GM12878 (cell line): ENCODE measurements around the gene ZNF716. TPM values are rescaled to one million over a fixed set of nuclear protein-coding genes. Genes with fewer than 3 reads are reported as not detected.

Experiments
- ATAC-seq: fragments of 200-7000 bp; cut with Tn5 transposase; 3 replicates; pipeline ENCODE4 v1.9.1; 2020; ENCODE audit warnings: mild to moderate bottlenecking, moderate library complexity
- BruUV-seq: library from RNA; stranded (reverse); fragments of 400-500 nt; replicated peaks from 2 replicates; lab custom pipeline; 2021; lab: Mats Ljungman, UMichigan
- CTCF ChIA-PET: fragments of 300-600 bp; sonication (Branson Sonifier 250); formaldehyde crosslinking; extraction: SDS; loops from one replicate; lab custom pipeline; 2021; ENCODE audit warnings: inconsistent platforms; lab: Yijun Ruan, JAX
- POLR2A ChIA-PET: fragments of 350-600 bp; formaldehyde crosslinking; extraction: SDS; loops from one replicate; lab custom pipeline; 2021; ENCODE audit warnings: inconsistent platforms; lab: Charles Lee
- RAD21 ChIA-PET: fragments of 300-600 bp; sonication (Branson Sonifier 250); formaldehyde crosslinking; loops from one replicate; lab custom pipeline; 2023; ENCODE audit warnings: antibody characterized with exemption; ENCODE audit not compliant: unreplicated experiment; lab: Charles Lee
- SMC1A ChIA-PET: fragments of 300-600 bp; sonication (Branson Sonifier 250); formaldehyde crosslinking; loops from one replicate; lab custom pipeline; 2023; ENCODE audit not compliant: unreplicated experiment, uncharacterized antibody; lab: Charles Lee
- DNase-seq: peaks from one replicate; pipeline ENCODE4 v3.0.0-alpha.2; 2011; ENCODE audit warnings: low read depth, low spot score
- FAIRE-seq: peaks from 3 replicates; lab custom pipeline; 2011; peaks lifted over from hg19 to GRCh38; lab: Jason Lieb, UNC
- H2AFZ ChIP-seq: 2 replicates; pipeline ENCODE4 v1.6.0; 2011; ENCODE audit warnings: low read depth, low read length, control low read depth; ENCODE audit not compliant: control insufficient read depth
- H3K27ac ChIP-seq: 2 replicates; pipeline ENCODE4 v1.5.1; 2011; ENCODE audit warnings: control low read depth; ENCODE audit not compliant: control insufficient read depth, insufficient read depth
- H3K27me3 ChIP-seq, 2 experiments: replicated peaks in 1 of 2; 2 replicates each; pipeline versions ENCODE4 v1.6.0 to v1.6.1; 2011; ENCODE audit warnings: low read length in 1 of 2; ENCODE audit not compliant: control insufficient read depth in 2 of 2, insufficient read depth in 2 of 2
- H3K36me3 ChIP-seq, 2 experiments: 2 replicates each; pipeline ENCODE4 v1.5.1; 2011; ENCODE audit warnings: low read length in 1 of 2; ENCODE audit not compliant: control insufficient read depth in 2 of 2, insufficient read depth in 2 of 2
- H3K4me1 ChIP-seq: 2 replicates; pipeline ENCODE4 v1.6.1; 2011; ENCODE audit warnings: mild to moderate bottlenecking, low read length, moderate library complexity, mixed read lengths; ENCODE audit not compliant: control insufficient read depth, insufficient read depth
- H3K4me2 ChIP-seq: 2 replicates; pipeline ENCODE4 v1.6.0; 2011; ENCODE audit warnings: control low read depth; ENCODE audit not compliant: control insufficient read depth, insufficient read depth
- H3K4me3 ChIP-seq: fragments of 200-600 bp; sonication (generic); 2 replicates; pipeline ENCODE4 v1.5.1; 2016
- H3K79me2 ChIP-seq: 2 replicates; pipeline ENCODE4 v1.6.0; 2011; ENCODE audit warnings: low read length; ENCODE audit not compliant: control insufficient read depth, insufficient read depth
- H3K9ac ChIP-seq: 2 replicates; pipeline ENCODE4 v1.8.0; 2011; ENCODE audit warnings: low read length, control low read depth, mixed read lengths; ENCODE audit not compliant: control insufficient read depth, insufficient read depth
- H3K9me3 ChIP-seq: replicated peaks from 3 replicates; pipeline ENCODE4 v1.5.1; 2011; ENCODE audit warnings: mild to moderate bottlenecking, low read length; ENCODE audit not compliant: control insufficient read depth, insufficient read depth
- H4K20me1 ChIP-seq: 2 replicates; pipeline ENCODE4 v1.6.0; 2011; ENCODE audit not compliant: control insufficient read depth, insufficient read depth
- REST ChIP-seq: IDR thresholded peaks from 2 replicates; pipeline ENCODE4 v1.6.1; 2012; ENCODE audit warnings: mild to moderate bottlenecking, low read depth, low read length
- SKIL ChIP-seq: fragments of 450-650 bp; IDR thresholded peaks from 2 replicates; pipeline ENCODE4 v1.6.1; 2017; ENCODE audit warnings: mild to moderate bottlenecking, low read depth, inconsistent platforms; ENCODE audit not compliant: poor library complexity, severe bottlenecking
- WGBS: methylation state at CpG from one replicate; pipeline ENCODE4 v1.1.6; 2016; ENCODE audit warnings: low lambda C conversion rate; ENCODE audit not compliant: insufficient replicate concordance, insufficient coverage; ENCODE audit errors: missing lambda C conversion rate; 5-methylcytosine and 5-hydroxymethylcytosine counted together
- in situ Hi-C: fragments of 300-500 bp; cut with MboI; formaldehyde crosslinking; loops from 9 replicates; pipeline ENCODE4 v1.14.3; 2018; ENCODE audit warnings: mixed read lengths
- intact Hi-C: fragments of 100-400 bp; cut with micrococcal nuclease; formaldehyde crosslinking; loops from one replicate; pipeline ENCODE4 v1.14.2; 2022; ENCODE audit not compliant: unreplicated experiment
- polyA plus RNA-seq, 11 experiments: library from polyadenylated mRNA; depleted of rRNA in 4 of 11; unstranded in 6 of 11; stranded (reverse) in 5 of 11; fragments of >200 nt; fragmentation: Nextera tagmentation in 4 of 11; fragmentation: Illumina TruSeq in 1 of 11; extraction: Ambion mirVana in 4 of 11; extraction: Trizol in 1 of 11; gene quantifications; 1 replicate in 1 of 11; 2 replicates in 10 of 11; pipeline versions ENCODE4 v1.2.1 to v1.2.3, GENCODE V29; 2011 to 2016; ENCODE audit warnings: inconsistent platforms in 2 of 11, missing spikeins in 2 of 11, low read depth in 1 of 11
- total RNA-seq, 4 experiments: library from RNA; depleted of rRNA in 3 of 4; stranded (reverse); fragments of >200 nt in 3 of 4; fragmentation: Illumina TruSeq in 1 of 4; extraction: Trizol in 1 of 4; gene quantifications; 2 replicates each; pipeline versions ENCODE4 v1.2.1 to v1.2.3, GENCODE V29; 2013 to 2021

Gene ZNF716
- total and polyA plus RNA-seq, 10 of the 15 experiments (the other 5 are each of a cell fraction or from before 2014, with no cell fraction given) = not detected

- no peaks in the 10 kb centered on the region for H3K27me3 ChIP-seq
- no TSS peak for BruUV-seq
- H3K79me2 ChIP-seq = no peaks in the 10 kb centered on the region
- no peak overlapping the region for H3K4me3 ChIP-seq
- ChIA-PET RAD21 (no interaction called here), SMC1A (no interaction called here), CTCF (no interaction called here)
- no peak overlapping the region for H2AFZ ChIP-seq
- no peaks in the 10 kb centered on the region for H3K36me3 ChIP-seq
- WGBS = 0% methylated on average over 3 of the region's 3 CpGs
- intact Hi-C loops = no loop called here
- no peak overlapping the region for H3K27ac ChIP-seq
- no peak for FAIRE-seq
- TF ChIP-seq SKIL (no peak), REST (peak; percentile 36; the same call in 1 of the 2 replicates)
- TF ChIP-seq, all 136 proteins: peak for 1
- Histone ChIP-seq H4K20me1 (no peaks in the 10 kb centered on the region), H3K4me2 (no peak overlapping the region), H3K9ac (no peak overlapping the region), H3K9me3 (no peaks in the 10 kb centered on the region; the same call in 2 of the 3 replicates), H3K4me1 (no peaks in the 10 kb centered on the region)
- in situ Hi-C loops = no loop called here
- ATAC-seq (no peak), DNase-seq (no peak)
- POLR2A ChIA-PET = no interaction called here
Observed at GRCh38 chr7:57417736-57418135, 32.2 kb upstream of the ZNF716 start.
